Small intestine (tissue), 7 donors: Measurements from ENCODE around the gene THSD7A. TPM values are rescaled to one million over a fixed set of nuclear protein-coding genes. Genes with fewer than 3 reads are reported as not detected.

Experiments used
- DNase-seq, 2 donors: peaks; one replicate each; pipeline versions ENCODE4 v3.0.0 to v3.0.0-alpha.2; 2013
- FAIRE-seq: peaks from 2 replicates; lab custom pipeline; 2012; peaks lifted over from hg19 to GRCh38; lab: Jason Lieb, UNC
- H3K27ac ChIP-seq, 3 donors: one replicate each; pipeline ENCODE4 v1.5.1; 2013; ENCODE audit warnings: low read length in 2 of 3, mild to moderate bottlenecking in 2 of 3, control low read depth in 1 of 3, inconsistent platforms in 1 of 3, low read depth in 1 of 3, moderate library complexity in 1 of 3
- H3K27me3 ChIP-seq, 3 donors: one replicate each; pipeline ENCODE4 v1.6.1; 2013; ENCODE audit warnings: low read length in 3 of 3, inconsistent platforms in 1 of 3; ENCODE audit not compliant: control insufficient read depth in 3 of 3, insufficient read depth in 3 of 3
- H3K36me3 ChIP-seq, 3 donors: one replicate each; pipeline ENCODE4 v1.6.1; 2013; ENCODE audit warnings: low read length in 3 of 3, inconsistent platforms in 1 of 3, low read depth in 1 of 3, mild to moderate bottlenecking in 1 of 3, moderate library complexity in 1 of 3; ENCODE audit not compliant: control insufficient read depth in 3 of 3, insufficient read depth in 2 of 3
- H3K4me1 ChIP-seq, 3 donors: one replicate each; pipeline ENCODE4 v1.6.1; 2013; ENCODE audit warnings: low read length in 2 of 3, inconsistent platforms in 1 of 3, low read depth in 1 of 3, mild to moderate bottlenecking in 1 of 3, moderate library complexity in 1 of 3; ENCODE audit not compliant: control insufficient read depth in 3 of 3, insufficient read depth in 2 of 3
- H3K4me3 ChIP-seq, 3 donors: one replicate each; pipeline ENCODE4 v1.5.1; 2013; ENCODE audit warnings: low read length in 3 of 3, control low read depth in 1 of 3, inconsistent platforms in 1 of 3, low read depth in 1 of 3, mild to moderate bottlenecking in 1 of 3, moderate library complexity in 1 of 3
- H3K9me3 ChIP-seq, 2 donors: one replicate each; pipeline ENCODE4 v1.6.1; 2013; ENCODE audit warnings: low read depth in 1 of 2, low read length in 1 of 2; ENCODE audit not compliant: control insufficient read depth in 2 of 2, insufficient read depth in 1 of 2
- WGBS, 3 donors: extraction: QIAGEN DNeasy Blood & Tissue Kit; methylation state at CpG; one replicate each; pipeline ENCODE4 v1.1.7; 2013; 5-methylcytosine and 5-hydroxymethylcytosine counted together
- polyA plus RNA-seq, 4 donors: library from polyadenylated mRNA; stranded (reverse) in 3 of 4; unstranded in 1 of 4; fragments of 200-250 nt in 3 of 4; fragments of 120-200 nt in 1 of 4; gene quantifications; one replicate each; pipeline versions ENCODE4 v1.2.1 to v1.2.3, GENCODE V29; 2013
- donor health status: healthy with polysubstance abuse.
- donor health status: control.
- donor health status: control.
- donor health status: Bipolar disorder and iron deficiency.
- donor health status: healthy.

THSD7A gene
- polyA plus RNA-seq, 4 donors, result 1.1 to 3.5 TPM; not detected in 2

DNA sequence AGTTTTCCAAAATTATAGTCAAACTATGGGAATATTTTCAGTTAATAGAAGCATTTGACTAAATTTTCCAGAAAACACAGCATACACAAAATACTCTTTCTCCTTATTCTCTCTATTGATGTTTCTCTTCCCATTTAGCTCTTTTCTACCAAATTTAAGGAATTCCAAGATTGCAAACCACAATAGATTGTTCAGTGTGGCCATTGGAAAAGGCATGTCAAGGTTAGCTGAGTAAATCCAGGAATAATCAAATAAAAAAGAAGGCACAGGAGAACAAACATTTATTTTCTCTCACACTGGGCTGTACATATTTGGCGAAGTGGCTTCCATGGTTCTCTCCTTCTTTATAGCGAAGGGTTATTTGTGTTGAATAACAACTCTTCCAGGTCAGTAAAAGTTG, 117.3 kb downstream of the THSD7A start:
- Histone ChIP-seq H3K4me1 (no peaks in the 10 kb centered on the region), H3K9me3 (no peaks in the 10 kb centered on the region), H3K4me3 (no peak overlapping the region), H3K36me3 (no peaks in the 10 kb centered on the region), H3K27ac (no peak overlapping the region), H3K27me3 (no peaks in the 10 kb centered on the region)
- DNase-seq, result no peak
- WGBS, 3 donors, result 94 to 97% (median 95%) methylated on average over 2 of the region's 2 CpGs
- FAIRE-seq, result no peak

GRCh38 chr7:11714205-11714604, 117.8 kb downstream of the THSD7A start:
- 33 to 68% (median 57%) methylated on average over 1 of the region's 1 CpG for WGBS, 3 donors
- no peak overlapping the region for H3K27ac ChIP-seq
- H3K4me1 ChIP-seq, result no peaks in the 10 kb centered on the region
- no peak for FAIRE-seq
- H3K4me3 ChIP-seq, result no peak overlapping the region
- no peak for DNase-seq
- H3K36me3 ChIP-seq, result no peaks in the 10 kb centered on the region
- H3K27me3 ChIP-seq, result no peaks in the 10 kb centered on the region
- no peaks in the 10 kb centered on the region for H3K9me3 ChIP-seq

DNA sequence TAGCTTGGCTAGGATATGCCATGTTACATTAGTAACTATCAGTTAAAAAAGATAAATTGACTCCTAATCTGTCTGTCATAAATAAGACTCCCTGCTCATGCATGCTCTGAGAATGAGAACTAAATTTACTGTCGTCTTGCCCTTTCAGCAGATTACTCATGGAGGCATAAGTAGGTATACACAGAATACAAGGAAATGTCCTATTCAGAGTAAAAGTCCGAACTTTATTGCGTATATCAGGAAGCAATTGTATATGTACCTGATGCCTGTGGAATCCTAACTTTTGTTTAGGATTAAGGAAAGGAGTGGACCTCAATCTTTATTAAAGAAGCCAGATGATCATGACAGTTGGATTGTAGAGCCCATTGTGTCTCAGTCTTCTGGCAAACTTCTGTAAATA, 118.6 kb downstream of the THSD7A start:
- DNase-seq (peak in 1 of 2 donors; percentile 7), FAIRE-seq (no peak)
- H3K4me3 ChIP-seq, result no peak overlapping the region
- H3K36me3 ChIP-seq, result no peaks in the 10 kb centered on the region
- H3K27me3 ChIP-seq, result no peaks in the 10 kb centered on the region
- H3K4me1 ChIP-seq, result no peaks in the 10 kb centered on the region
- no peak overlapping the region for H3K27ac ChIP-seq
- H3K9me3 ChIP-seq, result no peaks in the 10 kb centered on the region
- WGBS, 3 donors, result 32 to 45% (median 38%) methylated on average over 3 of the region's 3 CpGs

GRCh38 chr7:11710377-11710776, 121.6 kb downstream of the THSD7A start:
- FAIRE-seq, result no peak
- WGBS, 3 donors, result 74 to 83% (median 76%) methylated on average over 1 of the region's 1 CpG
- DNase-seq, result no peak
- H3K4me1 ChIP-seq, result no peaks in the 10 kb centered on the region
- H3K27me3 ChIP-seq, result no peaks in the 10 kb centered on the region
- no peaks in the 10 kb centered on the region for H3K9me3 ChIP-seq
- no peak overlapping the region for H3K4me3 ChIP-seq
- H3K36me3 ChIP-seq, result no peaks in the 10 kb centered on the region
- no peak overlapping the region for H3K27ac ChIP-seq

DNA sequence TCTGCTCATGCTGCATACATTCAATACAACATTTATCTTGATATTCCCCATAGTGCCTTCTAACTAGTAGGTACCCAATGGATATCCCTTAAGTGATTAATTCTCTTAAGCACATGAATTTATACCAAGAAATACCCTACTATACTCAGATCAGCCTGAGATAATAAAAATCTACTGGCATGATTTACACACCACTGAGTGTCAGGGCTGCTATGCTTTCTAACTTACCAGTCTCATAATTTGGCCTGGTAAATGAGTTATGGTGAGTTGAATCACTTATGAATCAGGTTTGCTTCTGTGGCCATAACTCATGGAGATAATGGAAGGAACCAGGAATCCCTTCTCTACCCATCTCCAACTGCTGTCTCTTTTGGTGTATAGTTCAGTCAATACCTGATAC, 122.8 kb downstream of the THSD7A start:
- Histone ChIP-seq H3K27ac (no peak overlapping the region), H3K36me3 (no peaks in the 10 kb centered on the region), H3K9me3 (no peaks in the 10 kb centered on the region), H3K4me1 (no peaks in the 10 kb centered on the region), H3K4me3 (no peak overlapping the region), H3K27me3 (no peaks in the 10 kb centered on the region)
- DNase-seq (no peak), FAIRE-seq (no peak)

DNA sequence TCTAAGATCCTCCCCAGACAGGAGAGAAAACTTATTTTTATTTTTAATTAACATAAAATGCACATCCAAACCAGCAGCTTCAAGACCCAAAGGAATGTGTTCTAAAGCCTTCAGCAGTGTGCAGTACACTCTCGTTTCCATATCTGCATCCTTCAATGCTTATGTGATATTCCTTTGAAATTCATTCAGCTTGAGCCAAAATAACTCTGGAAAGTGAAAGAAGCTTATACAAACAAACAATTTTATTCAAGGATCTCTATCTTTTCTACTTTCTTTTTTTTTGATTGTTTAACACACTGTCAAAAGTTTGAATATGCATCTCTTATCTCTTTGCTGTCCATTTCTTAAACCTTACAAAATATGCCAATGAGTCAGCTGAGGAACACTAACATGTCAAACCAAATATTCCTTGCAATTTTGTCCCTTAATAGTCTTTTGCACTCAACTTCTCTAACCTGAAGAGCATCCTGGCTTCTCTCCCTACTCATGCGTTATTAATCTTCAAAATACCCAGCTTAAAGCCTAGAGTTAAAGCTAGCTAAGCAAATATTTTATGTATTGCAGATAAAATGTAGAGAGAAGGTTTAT, 124.3 kb downstream of the THSD7A start:
- FAIRE-seq, result no peak
- no peak for DNase-seq
- no peaks in the 10 kb centered on the region for H3K27me3 ChIP-seq
- H3K27ac ChIP-seq, result no peak overlapping the region
- H3K4me3 ChIP-seq, result no peak overlapping the region
- WGBS, 3 donors, result 15 to 39% (median 17%) methylated on average over 2 of the region's 2 CpGs
- no peaks in the 10 kb centered on the region for H3K9me3 ChIP-seq
- H3K36me3 ChIP-seq, result no peaks in the 10 kb centered on the region
- no peaks in the 10 kb centered on the region for H3K4me1 ChIP-seq

DNA sequence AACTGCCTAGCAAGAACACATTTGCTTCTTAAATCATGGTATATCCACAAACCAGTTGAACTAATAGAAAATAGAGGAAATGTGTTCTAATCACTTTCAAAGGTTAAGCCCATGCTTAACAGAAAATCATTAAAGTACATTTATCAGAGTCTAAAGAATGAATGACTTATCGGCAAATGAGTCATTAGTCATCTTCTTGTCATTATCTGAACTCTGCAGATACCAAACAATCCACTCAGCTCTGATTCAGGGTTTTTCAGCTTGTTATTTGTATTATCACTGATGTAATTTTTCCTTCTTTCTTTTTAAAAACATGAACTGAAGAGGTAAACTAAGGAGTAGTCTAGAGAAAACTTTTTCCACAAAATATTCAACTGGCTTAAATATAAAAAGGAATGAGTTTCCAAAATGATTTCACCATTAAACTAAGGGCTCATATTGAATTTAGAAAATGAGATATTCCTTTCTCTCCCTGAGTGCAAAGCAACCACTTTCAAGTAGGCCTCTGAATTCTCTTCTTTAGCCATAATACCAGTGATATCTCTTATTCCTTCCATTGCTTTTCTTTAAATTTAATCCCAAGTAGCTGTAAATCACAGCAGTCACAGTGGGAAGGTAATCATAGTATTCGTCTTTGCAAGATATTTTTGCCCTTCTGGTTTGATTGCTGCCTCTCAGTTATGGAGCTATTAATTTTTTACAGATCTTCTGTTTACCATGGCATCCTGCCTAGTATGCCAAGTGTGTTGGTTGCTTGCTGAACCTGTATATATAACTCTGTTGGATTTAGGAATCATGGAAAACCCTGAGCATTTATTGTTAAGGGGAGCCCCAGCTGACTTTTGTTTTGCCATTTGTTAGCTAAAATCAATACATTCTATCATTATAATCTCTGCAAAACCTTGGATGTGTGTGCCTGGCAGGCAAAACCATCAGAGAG, 125.1 kb downstream of the THSD7A start:
- FAIRE-seq (no peak), DNase-seq (peak; percentile 7 to 73)
- Histone ChIP-seq H3K27ac (no peak overlapping the region), H3K4me1 (no peaks in the 10 kb centered on the region), H3K27me3 (no peaks in the 10 kb centered on the region), H3K4me3 (no peak overlapping the region), H3K36me3 (no peaks in the 10 kb centered on the region), H3K9me3 (no peaks in the 10 kb centered on the region)
- WGBS, 3 donors, result 13 to 51% (median 30%) methylated on average over 2 of the region's 2 CpGs

- WGBS, 3 donors, result 84 to 89% (median 88%) methylated on average over 1 of the region's 1 CpG
- no peak for FAIRE-seq
- DNase-seq, result no peak
- H3K4me3 ChIP-seq, result no peak overlapping the region
- no peak overlapping the region for H3K27ac ChIP-seq
- H3K4me1 ChIP-seq, result no peaks in the 10 kb centered on the region
- no peaks in the 10 kb centered on the region for H3K27me3 ChIP-seq
- H3K9me3 ChIP-seq, result no peaks in the 10 kb centered on the region
- H3K36me3 ChIP-seq, result no peaks in the 10 kb centered on the region
These were observed 128.2 kb downstream of the THSD7A start for GRCh38 chr7:11703829-11704228.
